Stimulated activated naive CD4-positive, alpha-beta T cell treated with Interleukin-2 at 50 U/mL for 16 hours (primary cell): Measurements from ENCODE around the gene ZBTB38.

ENCODE experiments used
- DNase-seq: peaks from one replicate; lab custom pipeline; 2025; lab: John Stamatoyannopoulos, UW

ZBTB38 gene

DNA sequence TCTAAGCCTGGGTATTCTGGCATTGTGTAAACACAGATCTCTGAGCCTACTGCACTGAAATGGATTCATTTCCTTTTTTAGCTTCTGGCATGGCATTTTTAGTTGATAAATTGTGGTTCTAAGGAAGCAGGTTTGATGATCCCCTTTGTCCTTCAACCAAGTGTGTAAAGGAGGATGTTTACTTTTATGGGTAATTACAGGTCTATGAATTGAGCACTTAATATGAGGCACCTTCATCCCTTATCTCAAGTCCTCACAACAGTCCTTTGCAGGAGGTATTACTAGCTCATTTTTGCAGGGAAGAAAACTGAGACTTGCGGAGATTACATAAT is 30.8 kb upstream of the ZBTB38 start:
- DNase-seq = no peak

DNA sequence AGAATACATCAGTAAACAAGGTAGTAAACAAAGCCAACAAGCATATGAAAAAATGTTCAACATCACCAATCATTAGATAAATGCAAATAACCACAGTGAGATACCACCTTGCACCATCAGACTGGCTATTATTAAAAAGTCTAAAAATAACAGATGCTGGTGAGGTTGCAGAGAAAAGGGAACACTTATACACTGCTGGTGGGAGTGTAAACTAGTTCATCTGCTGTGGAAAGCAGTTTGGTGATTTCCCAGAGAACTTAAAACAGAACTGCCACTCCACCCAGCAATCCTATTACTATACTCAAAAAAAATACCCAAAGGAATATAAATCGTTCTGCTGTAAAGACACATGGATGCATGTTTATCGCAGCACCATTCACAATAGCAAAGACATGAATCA is 30.3 kb upstream of the ZBTB38 start:
- no peak for DNase-seq

DNA sequence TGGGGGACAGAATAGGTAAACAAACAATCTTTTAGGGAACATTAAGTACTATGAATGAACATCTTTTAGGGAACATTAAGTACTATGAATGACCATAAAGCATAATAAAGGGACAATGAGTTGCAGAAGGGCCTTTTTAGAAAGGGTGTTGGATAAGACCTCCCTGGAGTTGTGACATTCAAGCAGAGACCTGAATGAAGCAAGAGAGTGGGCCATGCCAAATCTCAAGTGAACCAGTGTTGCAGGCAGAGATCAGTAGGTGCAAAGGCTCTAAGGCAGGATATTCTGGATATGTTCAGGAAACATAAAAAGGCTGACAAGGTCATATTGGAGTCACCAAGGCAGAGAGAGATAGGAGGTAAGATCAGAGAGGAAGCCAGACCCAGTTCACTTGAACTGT is 29.4 kb upstream of the ZBTB38 start:
- DNase-seq = no peak

DNA sequence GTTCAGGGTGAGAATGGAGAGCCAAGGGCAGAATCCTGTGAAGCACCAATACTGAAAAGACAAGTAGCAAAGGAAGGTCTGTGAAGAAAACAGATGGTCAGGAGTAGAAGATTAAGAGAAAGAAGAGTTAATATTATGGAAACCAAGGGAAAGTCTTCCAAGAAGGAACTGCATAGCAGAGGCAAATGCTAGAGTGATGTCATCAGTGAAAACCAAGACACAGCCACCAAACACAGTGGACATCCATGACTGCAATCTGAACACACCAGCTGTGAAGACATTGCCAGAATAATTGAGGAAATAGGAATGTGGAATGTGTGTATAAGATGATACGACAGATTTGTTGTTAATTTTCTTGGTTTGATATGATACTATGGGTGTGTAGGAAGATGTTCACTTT is 26.8 kb upstream of the ZBTB38 start:
- no peak for DNase-seq

DNA sequence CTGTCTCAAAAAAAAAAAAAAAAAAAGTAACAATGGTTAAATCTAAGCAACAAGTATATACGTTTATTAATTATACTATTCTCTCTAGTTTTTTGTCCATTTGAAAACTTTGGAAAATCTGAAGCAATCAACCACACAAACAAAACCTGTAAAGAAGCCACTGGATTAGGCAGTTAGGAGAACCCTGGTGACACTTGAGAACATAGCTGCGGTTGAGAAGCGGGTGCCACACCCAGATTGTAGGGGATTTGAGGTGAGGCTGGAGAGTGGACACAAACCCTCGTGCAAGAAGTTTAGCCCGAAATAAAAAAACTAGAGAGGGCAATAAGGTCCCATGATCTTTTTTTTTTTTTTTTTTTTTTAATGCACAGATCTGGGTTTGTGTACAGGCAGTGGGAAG is 25.9 kb upstream of the ZBTB38 start:
- no peak for DNase-seq

DNA sequence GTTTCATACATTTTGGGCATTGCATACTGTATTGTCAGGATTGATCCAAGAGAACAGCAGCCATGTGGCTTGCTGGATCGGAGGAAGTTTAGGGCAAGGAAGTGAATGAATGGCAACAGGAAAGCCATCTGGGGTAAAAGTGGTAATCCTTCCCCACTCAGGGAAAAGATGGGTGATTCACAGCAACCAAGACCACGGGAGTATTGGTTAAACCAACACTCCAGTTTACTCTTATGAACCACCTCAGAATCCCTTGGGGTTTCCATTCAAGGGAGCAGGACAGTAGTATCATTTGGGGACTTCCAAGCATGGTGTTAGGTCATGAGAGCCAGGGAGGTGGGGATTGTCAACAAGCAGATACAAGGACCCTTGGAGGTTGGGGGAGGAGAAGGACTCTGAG is 25.2 kb upstream of the ZBTB38 start:
- no peak for DNase-seq

DNA sequence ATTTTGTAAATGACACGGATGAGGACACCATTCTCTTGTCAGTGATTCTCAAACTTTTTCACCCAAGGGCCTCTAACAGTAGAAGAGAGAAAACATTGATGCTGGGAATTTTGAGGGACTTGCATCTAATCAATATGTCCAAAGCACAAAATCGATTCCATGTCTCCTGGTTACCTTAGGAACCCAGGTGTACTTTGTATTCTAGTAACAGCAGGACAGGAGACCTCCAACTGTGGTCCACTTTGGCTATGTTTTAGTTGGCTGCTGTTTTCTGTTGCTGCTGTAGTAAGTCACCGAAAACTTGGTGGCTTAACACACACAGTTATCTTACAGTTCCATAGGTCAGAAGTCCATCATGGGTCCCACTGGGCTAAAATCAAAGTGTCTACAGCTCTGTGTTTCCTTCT is 24.4 kb upstream of the ZBTB38 start:
- DNase-seq = no peak

DNA sequence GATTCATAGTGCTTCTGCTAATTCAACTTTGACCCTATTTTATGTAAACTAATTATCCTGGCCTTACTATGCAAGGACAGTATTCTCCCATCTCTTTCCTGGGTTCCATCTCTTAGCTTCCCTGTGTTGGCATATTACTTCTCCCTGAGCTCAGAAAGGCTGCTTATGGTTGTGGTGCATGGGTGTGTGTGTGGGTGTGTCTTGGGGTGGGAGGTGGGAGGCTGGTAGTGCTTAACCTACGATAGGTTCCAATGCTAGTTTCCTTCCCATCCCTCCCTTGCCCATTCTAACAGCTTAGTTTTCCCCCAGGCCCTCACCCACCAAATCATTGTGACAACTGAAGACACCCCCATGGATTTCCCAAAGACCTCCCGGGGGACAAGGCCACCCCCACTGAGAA is 22.8 kb upstream of the ZBTB38 start:
- no peak for DNase-seq

DNA sequence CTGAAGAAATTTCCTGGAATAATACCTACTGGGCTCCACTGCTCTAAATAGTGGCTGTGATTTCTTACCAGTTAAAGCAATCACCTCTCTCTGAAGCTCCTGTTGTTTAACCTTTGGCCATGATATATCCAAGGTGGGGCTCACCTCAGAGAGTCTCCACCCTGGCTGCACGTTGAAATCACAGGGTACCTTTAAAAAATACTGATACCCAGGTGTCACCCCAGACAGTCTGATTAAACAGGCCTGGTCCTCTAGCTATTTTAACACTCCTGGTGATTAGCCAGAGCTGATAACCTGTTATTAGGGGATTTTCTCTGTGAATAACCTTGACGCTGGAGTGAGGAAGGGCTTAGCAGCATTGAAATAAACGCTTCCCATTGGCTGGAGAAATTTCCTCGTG is 22.3 kb upstream of the ZBTB38 start:
- DNase-seq = no peak

DNA sequence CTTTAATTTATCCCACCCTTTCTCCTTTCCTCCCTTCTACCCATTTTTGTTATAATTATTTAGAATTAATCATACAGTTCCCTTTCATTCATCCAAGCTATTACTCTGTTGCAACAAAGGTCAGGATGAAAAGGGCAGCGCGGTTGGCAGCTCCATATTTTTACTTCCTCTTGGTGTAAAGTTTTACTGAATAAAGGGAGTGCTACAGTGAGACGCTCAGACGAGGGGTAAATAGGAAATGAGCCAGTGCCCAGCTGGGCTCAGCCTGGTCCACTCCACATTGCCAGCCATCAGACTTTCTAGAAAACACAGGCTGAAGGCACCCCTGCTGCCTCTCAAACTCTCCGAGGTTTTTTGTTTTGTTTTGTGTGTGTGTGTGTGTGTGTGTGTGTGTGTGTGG is 21.9 kb upstream of the ZBTB38 start:
- DNase-seq = no peak

DNA sequence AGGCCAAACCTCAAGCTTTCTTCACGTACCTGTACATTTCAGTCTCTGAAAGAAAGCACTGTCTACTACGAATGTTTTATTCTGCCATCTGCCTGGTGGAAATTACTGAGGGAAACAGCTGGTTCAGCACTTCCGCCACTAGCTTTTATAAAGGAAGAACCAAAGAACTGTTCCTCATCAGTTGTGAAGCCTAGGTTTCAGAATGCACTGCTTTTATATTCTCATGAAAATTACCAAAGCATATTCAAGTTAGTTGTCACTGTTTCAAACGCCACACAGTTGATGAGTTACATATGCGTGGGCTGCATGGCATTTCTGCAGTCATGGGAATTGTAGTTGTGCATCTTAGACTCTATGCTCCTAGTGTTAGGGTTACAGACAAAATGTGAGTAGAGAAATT is 21.5 kb upstream of the ZBTB38 start:
- no peak for DNase-seq

DNA sequence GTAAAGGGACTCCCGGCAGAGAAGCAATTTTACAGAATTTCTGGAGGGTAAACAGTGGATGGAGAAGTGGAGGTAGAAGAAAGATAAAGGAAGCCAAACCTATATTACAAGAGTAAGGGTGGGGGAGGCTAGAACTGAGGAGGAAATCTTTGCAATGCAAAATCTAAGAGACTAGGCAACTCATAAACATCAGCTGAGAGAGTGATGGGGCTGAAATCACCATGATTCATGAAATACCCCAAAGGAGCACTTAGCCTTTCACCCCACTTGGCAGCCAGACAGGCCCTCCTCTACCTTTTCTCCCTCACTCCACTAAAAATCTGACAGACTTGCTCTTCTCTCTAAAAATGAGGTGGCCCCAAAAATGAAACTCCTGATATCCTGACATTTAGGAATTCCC is 19.5 kb upstream of the ZBTB38 start:
- no peak for DNase-seq

DNA sequence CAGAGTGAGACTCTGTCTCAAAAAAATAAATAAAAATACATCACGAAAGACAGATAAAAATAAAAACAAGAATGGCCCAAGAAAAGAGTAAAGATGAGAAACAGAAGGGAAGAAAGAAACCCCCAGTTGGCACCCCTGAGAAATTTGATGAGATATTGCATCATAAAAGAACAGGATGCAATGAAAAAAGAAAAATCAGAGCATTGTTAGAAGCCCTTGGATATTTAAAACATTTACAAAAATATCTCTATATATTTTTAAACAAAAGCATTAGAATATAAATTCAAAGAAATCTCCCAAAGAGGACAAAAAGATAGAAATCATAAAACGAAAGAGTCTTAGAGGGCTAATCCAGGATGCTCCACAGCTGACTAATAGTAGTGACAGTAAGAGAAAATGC is 18.6 kb upstream of the ZBTB38 start:
- DNase-seq = no peak

DNA sequence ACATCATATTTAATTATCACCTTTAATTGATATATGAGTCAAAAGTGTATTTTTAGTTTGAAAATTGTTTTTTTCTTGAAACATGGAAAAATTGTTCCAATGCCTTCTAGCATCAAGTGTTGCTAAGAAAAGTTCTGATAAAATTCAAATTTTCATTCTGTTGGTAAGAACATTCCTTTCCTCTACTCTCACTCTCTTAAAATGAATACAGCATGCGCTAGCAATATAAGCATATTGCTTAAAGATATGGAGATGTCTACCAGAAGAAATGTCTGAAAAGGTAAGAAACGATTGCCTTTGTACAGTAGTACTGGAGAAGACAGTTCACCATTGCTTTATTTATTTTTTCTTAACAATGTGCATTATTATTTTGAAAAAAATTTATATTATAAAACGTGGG is 17.6 kb upstream of the ZBTB38 start:
- no peak for DNase-seq

DNA sequence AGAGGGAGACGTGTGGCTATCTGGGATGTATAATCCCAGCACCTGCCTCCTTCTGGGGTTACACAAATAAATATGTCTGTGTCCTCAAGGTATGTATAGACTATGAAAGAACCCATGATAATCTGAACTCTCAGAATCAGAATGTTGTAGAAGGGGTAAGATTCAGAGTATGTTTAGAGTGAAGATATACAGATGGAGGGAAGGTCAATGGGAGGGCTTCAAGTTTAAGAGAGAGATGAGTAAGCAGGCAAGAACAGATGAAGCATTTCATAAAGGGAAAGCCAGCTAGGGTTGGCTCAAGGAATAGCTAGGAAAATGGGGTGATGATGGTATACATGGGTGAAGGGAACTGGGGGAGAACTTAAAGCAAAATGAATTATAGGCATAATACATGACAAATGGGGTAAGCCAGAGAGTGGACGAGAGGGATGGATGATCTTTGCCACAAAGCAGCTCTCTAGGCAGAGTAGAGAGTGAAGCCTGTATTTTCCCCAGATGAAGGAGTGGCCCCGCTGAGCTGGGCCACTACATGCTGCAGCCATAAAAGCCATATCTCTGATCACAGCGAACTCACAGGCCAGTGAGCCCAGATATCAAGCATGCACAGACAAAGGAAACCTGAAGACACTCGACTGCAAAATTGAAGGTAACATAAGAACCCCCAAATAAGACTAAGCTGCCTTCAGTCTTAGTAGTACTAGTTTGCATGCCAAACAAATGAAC is 15.9 kb upstream of the ZBTB38 start:
- no peak for DNase-seq

DNA sequence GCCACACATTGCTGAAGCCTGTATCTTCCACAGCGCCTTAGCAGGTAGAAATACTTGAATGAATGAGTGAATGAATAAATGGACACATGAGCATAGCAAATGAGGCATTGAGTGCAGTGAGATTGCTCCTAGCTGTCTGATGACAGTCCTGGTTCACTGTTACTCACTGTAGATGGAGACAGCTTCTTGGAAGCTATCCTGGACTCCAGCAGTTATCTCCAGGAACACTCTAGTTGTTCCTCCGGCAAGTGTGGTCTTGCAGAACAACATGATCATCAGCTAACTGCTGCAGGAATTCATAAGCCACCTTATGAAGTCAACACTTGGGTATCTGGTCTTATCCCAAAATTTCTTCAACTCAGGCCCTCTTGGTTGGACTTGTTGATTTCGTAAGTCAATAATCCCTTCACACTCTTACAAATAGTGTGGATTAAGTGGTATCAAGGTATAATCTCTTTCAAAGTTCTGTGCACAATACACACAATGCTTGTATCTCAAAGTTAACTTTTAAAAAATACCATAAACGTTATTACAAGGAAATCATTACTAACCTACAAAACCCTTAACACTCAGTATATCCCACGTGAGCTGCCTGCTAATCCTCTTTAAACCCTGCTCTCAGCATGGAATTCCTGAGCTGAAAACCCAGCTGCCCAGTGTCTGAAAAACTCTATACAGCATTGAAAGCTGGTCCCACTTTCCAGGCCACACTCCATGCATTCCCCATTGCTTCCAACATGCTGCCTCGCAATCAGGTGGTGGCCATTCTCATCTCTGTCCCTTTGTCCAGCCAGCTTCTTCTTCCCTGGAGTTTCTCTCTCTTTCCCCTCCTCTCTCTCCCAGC is 14.4 kb upstream of the ZBTB38 start:
- DNase-seq = no peak

DNA sequence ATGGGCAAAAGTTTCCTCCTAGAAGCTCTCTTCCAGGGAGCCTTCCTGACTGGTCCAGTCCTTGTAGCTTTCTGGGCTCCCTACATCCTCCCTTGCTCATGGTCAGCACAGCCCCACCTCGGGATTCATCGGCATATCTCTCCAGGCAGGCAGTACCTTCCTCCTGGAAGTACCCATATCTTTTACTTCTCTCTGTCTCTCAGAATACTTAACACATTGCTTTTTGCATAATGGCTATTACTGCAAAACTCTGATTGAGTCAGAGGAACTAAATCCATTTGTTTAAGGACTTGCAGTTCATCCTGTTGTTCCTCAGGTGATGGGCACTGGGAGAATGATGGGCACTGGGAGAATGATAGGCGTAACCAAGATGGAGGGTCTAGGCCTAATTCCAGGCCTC is 13.8 kb upstream of the ZBTB38 start:
- DNase-seq = no peak

DNA sequence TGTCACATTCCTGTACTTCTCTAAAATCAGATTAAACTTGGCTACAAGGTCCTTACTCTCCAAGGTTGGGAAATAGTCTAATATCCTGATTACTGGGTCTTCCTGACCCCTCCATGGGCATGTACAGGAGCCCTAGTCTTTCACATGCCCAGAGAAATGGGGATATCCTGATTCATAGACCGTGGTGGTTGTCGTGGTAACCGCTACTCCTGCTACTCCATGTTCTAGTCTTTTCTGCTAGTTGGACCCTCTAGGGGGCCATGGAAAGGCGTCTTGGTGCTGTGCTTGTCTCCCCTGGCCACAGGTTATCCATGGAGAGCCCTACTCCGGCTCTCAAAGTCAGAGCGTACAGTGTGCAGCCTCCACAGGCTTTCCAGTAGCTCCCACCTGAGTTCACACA is 13.1 kb upstream of the ZBTB38 start:
- DNase-seq = no peak

DNA sequence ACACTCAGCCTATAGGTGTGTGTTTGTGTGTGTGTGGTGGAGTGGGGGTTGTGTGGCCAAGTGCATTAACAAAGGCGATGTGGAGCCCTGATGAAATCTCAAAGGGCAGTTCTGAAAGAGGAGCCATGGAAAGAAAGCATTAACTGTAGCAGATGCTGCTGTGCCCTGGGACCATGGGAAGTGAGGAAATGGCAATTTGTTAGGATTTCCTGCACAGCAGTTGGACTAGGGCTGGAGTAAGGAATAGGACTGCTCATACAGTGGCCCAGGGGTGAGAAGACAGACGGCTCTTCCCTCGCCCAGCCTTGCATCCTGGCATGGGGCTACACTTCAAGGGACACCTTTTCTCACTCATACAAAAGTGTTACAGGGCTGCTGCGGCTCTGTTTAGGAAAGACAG is 12.3 kb upstream of the ZBTB38 start:
- DNase-seq = no peak

DNA sequence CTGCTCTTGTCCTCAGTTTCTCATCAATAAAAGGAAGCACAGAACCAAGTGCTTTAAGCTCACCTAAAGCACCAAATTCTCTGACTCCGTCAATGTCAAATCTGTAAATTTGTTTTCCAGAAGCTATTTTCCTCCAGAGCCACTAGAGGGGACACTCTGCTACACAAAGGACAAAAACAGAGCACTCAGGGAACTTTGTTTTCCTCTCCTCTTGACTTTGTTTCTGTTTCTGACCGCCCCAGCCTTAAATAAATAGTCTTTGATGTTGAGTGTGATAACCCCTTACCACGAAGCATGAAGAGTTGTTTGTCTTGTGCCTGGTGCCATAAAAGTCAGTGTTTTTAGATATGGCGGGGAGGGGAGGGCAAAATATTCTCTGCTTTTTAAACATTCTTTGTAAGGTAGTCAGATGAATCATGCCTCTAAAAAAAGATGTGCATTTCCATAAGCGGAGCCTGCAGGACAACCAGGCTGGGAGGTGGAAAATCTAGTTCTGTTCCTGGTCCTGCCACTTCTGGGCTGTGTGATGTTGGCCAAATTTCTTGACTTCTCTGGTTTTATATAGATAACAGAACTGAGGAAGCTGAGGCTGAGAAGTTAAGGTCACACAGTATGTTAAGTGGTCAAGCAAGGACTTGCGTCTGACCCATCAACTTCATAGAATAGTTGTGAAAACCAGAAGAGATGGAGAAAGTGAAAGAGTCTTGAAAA is 7.3 kb upstream of the ZBTB38 start:
- no peak for DNase-seq

DNA sequence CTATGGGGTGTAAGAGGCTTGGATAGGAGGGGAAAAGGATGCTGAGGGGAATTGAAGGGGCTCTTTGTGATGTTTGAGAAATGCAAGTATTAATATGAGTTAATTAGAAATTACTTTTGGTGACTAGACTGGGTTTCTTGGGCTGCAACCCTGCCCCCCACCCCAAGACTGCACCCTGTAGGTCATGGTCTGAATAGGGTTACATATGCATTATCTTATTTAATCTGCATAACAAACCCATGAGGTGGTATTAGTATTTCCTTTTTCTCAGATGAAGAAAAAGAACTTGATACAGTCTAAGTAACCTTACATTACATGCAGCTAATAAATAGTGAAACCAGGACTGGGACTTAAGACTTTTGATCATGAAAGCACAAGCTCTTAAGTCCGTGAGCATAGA is 5.6 kb upstream of the ZBTB38 start:
- DNase-seq = no peak

DNA sequence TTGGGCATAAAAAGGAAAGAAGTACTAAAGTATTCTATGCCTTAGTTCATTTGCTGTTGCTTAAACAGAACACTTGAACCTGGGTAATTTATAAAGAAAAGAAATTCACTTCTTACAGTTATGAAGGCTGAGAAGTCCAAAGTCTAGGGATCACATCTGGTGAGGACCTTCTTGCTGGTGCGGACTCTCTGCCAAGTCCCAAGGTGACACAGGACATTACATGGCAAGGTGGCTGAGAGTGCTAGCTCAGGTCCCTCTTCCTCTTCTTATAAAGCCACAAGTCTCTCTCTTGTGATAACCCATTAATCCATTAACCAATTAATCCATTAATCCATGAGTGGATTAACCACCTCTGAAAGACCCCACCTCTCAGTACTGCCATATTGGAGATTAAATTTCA is 3.1 kb upstream of the ZBTB38 start:
- DNase-seq = no peak

DNA sequence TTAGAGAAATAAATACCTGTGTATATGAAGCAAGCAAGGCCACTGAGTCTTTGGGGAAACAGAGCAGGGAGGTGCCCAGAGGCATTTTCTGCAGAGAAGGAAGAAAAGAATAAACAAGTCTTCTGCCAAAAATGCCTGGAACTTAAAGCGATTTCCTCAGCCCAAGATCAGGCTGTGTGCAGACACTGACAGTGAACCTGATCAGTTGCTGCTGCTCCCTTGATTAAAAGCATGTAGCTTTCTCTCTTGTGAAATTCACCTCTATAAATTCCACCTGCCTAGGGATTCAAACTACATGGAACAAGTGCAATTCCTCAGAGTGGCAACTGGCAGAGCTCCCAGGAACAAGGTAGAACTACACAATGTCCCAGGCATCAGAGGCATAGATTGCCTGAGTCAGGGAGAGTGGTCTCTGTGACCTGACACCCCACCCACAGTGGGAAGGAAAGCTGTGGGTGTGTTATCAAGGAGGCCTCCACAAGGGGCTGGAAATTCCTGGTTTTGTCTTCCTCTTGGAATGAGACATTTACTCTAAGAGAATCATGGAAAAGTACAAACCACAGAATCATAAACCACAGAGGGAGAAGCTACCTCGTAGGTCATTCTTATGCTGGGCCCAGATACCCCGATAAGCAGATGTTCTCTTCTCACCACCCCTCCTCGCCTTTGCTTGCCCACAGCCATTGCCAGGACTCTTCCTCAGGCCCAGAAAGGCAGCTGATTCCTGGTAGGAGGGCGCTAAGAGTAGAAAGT is 1.8 kb upstream of the ZBTB38 start:
- no peak for DNase-seq
